HEK293T (cell line): ENCODE data around the gene EGLN1.

ENCODE experiments used
- CTCF ChIA-PET: fragments of 350-600 bp; formaldehyde crosslinking; extraction: SDS; loops from one replicate; lab custom pipeline; 2021; ENCODE audit warnings: antibody characterized with exemption, inconsistent platforms; lab: Yijun Ruan, JAX
- POLR2A ChIA-PET: fragments of 350-600 bp; formaldehyde crosslinking; extraction: SDS; loops from one replicate; lab custom pipeline; 2020; ENCODE audit warnings: antibody characterized with exemption, inconsistent platforms; lab: Yijun Ruan, JAX
- DNase-seq: peaks from one replicate; pipeline ENCODE4 v3.0.0; 2012; ENCODE audit warnings: mixed read lengths; ENCODE audit errors: extremely low spot score
- ARNT ChIP-seq: fragments of 450-650 bp; IDR thresholded peaks from 2 replicates; pipeline ENCODE4 v1.6.1; 2017; ENCODE audit warnings: mild to moderate bottlenecking
- BHLHE40 ChIP-seq: fragments of 450-650 bp; IDR thresholded peaks from 2 replicates; pipeline ENCODE4 v1.6.1; 2016; ENCODE audit warnings: mild to moderate bottlenecking, moderate library complexity, borderline replicate concordance
- CTBP1 ChIP-seq: fragments of 450-650 bp; IDR thresholded peaks from 2 replicates; pipeline ENCODE4 v1.6.1; 2016; ENCODE audit warnings: borderline replicate concordance
- ELF4 ChIP-seq: fragments of 450-650 bp; IDR thresholded peaks from 2 replicates; pipeline ENCODE4 v1.6.1; 2017; ENCODE audit warnings: antibody characterized with exemption
- FOXA1 ChIP-seq: fragments of 450-650 bp; IDR thresholded peaks from 2 replicates; pipeline ENCODE4 v1.6.1; 2016; ENCODE audit warnings: mild to moderate bottlenecking
- FOXK2 ChIP-seq: fragments of 450-650 bp; IDR thresholded peaks from 2 replicates; pipeline ENCODE4 v1.6.1; 2016; ENCODE audit warnings: mild to moderate bottlenecking
- FOXM1 ChIP-seq: fragments of 450-650 bp; IDR thresholded peaks from 2 replicates; pipeline ENCODE4 v1.6.1; 2017; ENCODE audit warnings: mild to moderate bottlenecking, borderline replicate concordance
- HDGF ChIP-seq: fragments of 450-650 bp; IDR thresholded peaks from 2 replicates; pipeline ENCODE4 v1.6.1; 2017; ENCODE audit warnings: antibody characterized with exemption, borderline replicate concordance
- L3MBTL2 ChIP-seq: fragments of 450-650 bp; conservative IDR thresholded peaks from 2 replicates; pipeline ENCODE4 v1.6.1; 2016; ENCODE audit warnings: mild to moderate bottlenecking
- LEF1 ChIP-seq: fragments of 450-650 bp; IDR thresholded peaks from 2 replicates; pipeline ENCODE4 v1.6.1; 2017; ENCODE audit warnings: mild to moderate bottlenecking, borderline replicate concordance
- NFRKB ChIP-seq: fragments of 450-650 bp; IDR thresholded peaks from 2 replicates; pipeline ENCODE4 v1.6.1; 2016; ENCODE audit warnings: mild to moderate bottlenecking, moderate library complexity
- PKNOX1 ChIP-seq: fragments of 450-650 bp; IDR thresholded peaks from 2 replicates; pipeline ENCODE4 v1.6.1; 2016
- SP1 ChIP-seq: fragments of 450-650 bp; IDR thresholded peaks from 2 replicates; pipeline ENCODE4 v1.6.1; 2017
- SUZ12 ChIP-seq: fragments of 450-650 bp; IDR thresholded peaks from 2 replicates; pipeline ENCODE4 v1.6.1; 2016; ENCODE audit warnings: mild to moderate bottlenecking
- TARDBP ChIP-seq: fragments of 450-650 bp; IDR thresholded peaks from 2 replicates; pipeline ENCODE4 v1.6.1; 2016
- ZNF384 ChIP-seq: fragments of 450-650 bp; IDR thresholded peaks from 2 replicates; pipeline ENCODE4 v1.6.1; 2016

The EGLN1 gene

GRCh38 chr1:231372501-231372900 is 49.6 kb downstream of the EGLN1 start:
- no peak for DNase-seq
- ChIA-PET POLR2A (interaction anchor here (0.8 to 1.1 kb wide), 2 partner anchors 10 to 48 kb away, joined by 3 to 4 read pairs; no protein-coding TSS in a partner anchor), CTCF (no interaction called here)
- TF ChIP-seq ZNF384 (no peak), FOXK2 (no peak), L3MBTL2 (no peak), SUZ12 (no peak), ELF4 (no peak), NFRKB (no peak), BHLHE40 (no peak), FOXM1 (no peak), FOXA1 (no peak), HDGF (no peak), SP1 (no peak), CTBP1 (no peak), LEF1 (no peak), PKNOX1 (no peak)

- DNase-seq: no peak
- TF ChIP-seq FOXA1: no peak
- TF ChIP-seq SUZ12: no peak
- TF ChIP-seq PKNOX1: no peak
- TF ChIP-seq FOXK2: no peak
- TF ChIP-seq ZNF384: no peak
- ChIA-PET CTCF (interaction anchor here (1.0 kb wide), 1 partner anchor 17 kb away, joined by 3 read pairs; no protein-coding TSS in a partner anchor), POLR2A (interaction anchor here (1.0 kb wide), 1 partner anchor 159 kb away, joined by 3 read pairs; the partner anchor contains the start of gene TSNAX)
Observed at GRCh38 chr1:231369282-231369681, 52.8 kb downstream of the EGLN1 start.

- ChIA-PET CTCF (no interaction called here), POLR2A (no interaction called here)
Observed at GRCh38 chr1:231364192-231364591, 57.9 kb downstream of the EGLN1 start.

GRCh38 chr1:231363624-231364023 is 58.5 kb downstream of the EGLN1 start:
- CTCF ChIA-PET: interaction anchor here (1.9 kb wide), 1 partner anchor 227 kb away, joined by 5 read pairs; no protein-coding TSS in a partner anchor
- TF ChIP-seq FOXM1 (no peak), NFRKB (no peak), ZNF384 (no peak), LEF1 (no peak), ELF4 (no peak)
- DNase-seq: no peak
- POLR2A ChIA-PET: interaction anchor here (1.2 kb wide), 1 partner anchor 58 kb away, joined by 3 read pairs; no protein-coding TSS in a partner anchor

More at GRCh38 chr1:231364192-231364591, 57.9 kb downstream of the EGLN1 start:
- no peak for DNase-seq
- TF ChIP-seq ELF4 (no peak), FOXM1 (no peak), TARDBP (no peak), FOXA1 (no peak), ARNT (no peak), ZNF384 (no peak), L3MBTL2 (no peak), SUZ12 (no peak), CTBP1 (no peak), NFRKB (no peak), PKNOX1 (no peak), HDGF (no peak), LEF1 (no peak), SP1 (no peak), FOXK2 (no peak), BHLHE40 (no peak)

- POLR2A ChIA-PET: interaction anchor here (1.2 to 1.5 kb wide), 2 partner anchors 24 to 58 kb away, joined by 3 read pairs; partner anchors contain the start of genes EXOC8 and SPRTN
- CTCF ChIA-PET: interaction anchor here (1.1 to 1.9 kb wide), 3 partner anchors 16 to 228 kb away, joined by 5 to 11 read pairs (median 7); no protein-coding TSS in a partner anchor
- DNase-seq: no peak
- TF ChIP-seq FOXM1 (no peak), NFRKB (no peak), HDGF (no peak), CTBP1 (no peak), FOXA1 (no peak), FOXK2 (no peak), SP1 (no peak), BHLHE40 (no peak), LEF1 (no peak), ELF4 (no peak), TARDBP (no peak)
Observed at GRCh38 chr1:231362325-231362724, 59.8 kb downstream of the EGLN1 start.

- ChIA-PET POLR2A (interaction anchor here (2.6 kb wide), 1 partner anchor 63 kb away, joined by 7 read pairs; the partner anchor contains the start of gene EGLN1), CTCF (interaction anchor here (0.6 kb wide), 1 partner anchor 225 kb away, joined by 5 read pairs; no protein-coding TSS in a partner anchor)
- TF ChIP-seq PKNOX1 (no peak), L3MBTL2 (no peak), FOXK2 (no peak), CTBP1 (no peak), ELF4 (no peak), LEF1 (no peak), SP1 (no peak)
- no peak for DNase-seq
Observed at GRCh38 chr1:231359113-231359512, 63.0 kb downstream of the EGLN1 start.
